ENCODE data around the gene SCTR. TPM values are rescaled to one million over a fixed set of nuclear protein-coding genes. Genes with fewer than 3 reads are reported as not detected.

SCTR gene
- total and polyA plus RNA-seq, 10 donors, result 0.39 to 0.54 (median 0.47) TPM; not detected in 6

GRCh38 chr2:119516121-119516520 lies 8.2 kb downstream of the SCTR start:
- intact Hi-C loops (cut with DNase I; ENCODE audit: low total_unique reads), result no loop called here
- no peaks in the 10 kb centered on the region for H3K4me1 ChIP-seq
- no peak overlapping the region for H3K27ac ChIP-seq
- 63 to 84% (median 68%) methylated on average over 2 of the region's 2 CpGs for WGBS, 5 donors
- peaks cover 0 to 49% (median 0%) of the 10 kb centered on the region in 7 donors for H3K27me3 ChIP-seq (replicated peaks in 1 of 7)
- DNase-seq, result no peak
- TF ChIP-seq POLR2AphosphoS5 (IDR thresholded peaks at IDR 0.05) (no peak), POLR2A (IDR thresholded peaks at IDR 0.05) (no peak)
- TF ChIP-seq, protein P1, sequence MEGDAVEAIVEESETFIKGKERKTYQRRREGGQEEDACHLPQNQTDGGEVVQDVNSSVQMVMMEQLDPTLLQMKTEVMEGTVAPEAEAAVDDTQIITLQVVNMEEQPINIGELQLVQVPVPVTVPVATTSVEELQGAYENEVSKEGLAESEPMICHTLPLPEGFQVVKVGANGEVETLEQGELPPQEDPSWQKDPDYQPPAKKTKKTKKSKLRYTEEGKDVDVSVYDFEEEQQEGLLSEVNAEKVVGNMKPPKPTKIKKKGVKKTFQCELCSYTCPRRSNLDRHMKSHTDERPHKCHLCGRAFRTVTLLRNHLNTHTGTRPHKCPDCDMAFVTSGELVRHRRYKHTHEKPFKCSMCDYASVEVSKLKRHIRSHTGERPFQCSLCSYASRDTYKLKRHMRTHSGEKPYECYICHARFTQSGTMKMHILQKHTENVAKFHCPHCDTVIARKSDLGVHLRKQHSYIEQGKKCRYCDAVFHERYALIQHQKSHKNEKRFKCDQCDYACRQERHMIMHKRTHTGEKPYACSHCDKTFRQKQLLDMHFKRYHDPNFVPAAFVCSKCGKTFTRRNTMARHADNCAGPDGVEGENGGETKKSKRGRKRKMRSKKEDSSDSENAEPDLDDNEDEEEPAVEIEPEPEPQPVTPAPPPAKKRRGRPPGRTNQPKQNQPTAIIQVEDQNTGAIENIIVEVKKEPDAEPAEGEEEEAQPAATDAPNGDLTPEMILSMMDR (IDR thresholded peaks at IDR 0.05 in 8 of 11, conservative IDR thresholded peaks at IDR 0.05 in 3 of 11), result no peak
- no peaks in the 10 kb centered on the region for H3K9me3 ChIP-seq
- H3K4me3 ChIP-seq, result no peak overlapping the region
- H3K36me3 ChIP-seq, result no peaks in the 10 kb centered on the region

GRCh38 chr2:119513832-119514231 lies 10.5 kb downstream of the SCTR start:
- intact Hi-C loops (cut with DNase I; ENCODE audit: low total_unique reads), result no loop called here
- Histone ChIP-seq H3K27ac (no peak overlapping the region), H3K27me3 (replicated peaks in 1 of 7) (peaks cover 0 to 53% (median 0%) of the 10 kb centered on the region in 7 donors), H3K36me3 (no peaks in the 10 kb centered on the region), H3K4me3 (no peak overlapping the region), H3K4me1 (no peaks in the 10 kb centered on the region), H3K9me3 (no peaks in the 10 kb centered on the region)
- WGBS, 5 donors, result 55 to 95% (median 63%) methylated on average over 1 of the region's 1 CpG
- TF ChIP-seq POLR2A (IDR thresholded peaks at IDR 0.05) (no peak), POLR2AphosphoS5 (IDR thresholded peaks at IDR 0.05) (no peak)
- TF ChIP-seq, protein P1 (IDR thresholded peaks at IDR 0.05 in 8 of 11, conservative IDR thresholded peaks at IDR 0.05 in 3 of 11), result no peak
- DNase-seq, result no peak

GRCh38 chr2:119512946-119513345 lies 11.3 kb downstream of the SCTR start:
- Histone ChIP-seq H3K27me3 (replicated peaks in 1 of 7) (peaks cover 0 to 53% (median 0%) of the 10 kb centered on the region in 7 donors), H3K36me3 (no peaks in the 10 kb centered on the region), H3K4me3 (no peak overlapping the region), H3K9me3 (no peaks in the 10 kb centered on the region), H3K4me1 (no peaks in the 10 kb centered on the region), H3K27ac (no peak overlapping the region)
- WGBS, 5 donors, result 78 to 100% (median 94%) methylated on average over 1 of the region's 1 CpG
- intact Hi-C loops (cut with DNase I; ENCODE audit: low total_unique reads), result no loop called here
- TF ChIP-seq POLR2AphosphoS5 (IDR thresholded peaks at IDR 0.05) (no peak), POLR2A (IDR thresholded peaks at IDR 0.05) (no peak)
- TF ChIP-seq, protein P1 (IDR thresholded peaks at IDR 0.05 in 8 of 11, conservative IDR thresholded peaks at IDR 0.05 in 3 of 11), result no peak
- DNase-seq, result no peak

DNA sequence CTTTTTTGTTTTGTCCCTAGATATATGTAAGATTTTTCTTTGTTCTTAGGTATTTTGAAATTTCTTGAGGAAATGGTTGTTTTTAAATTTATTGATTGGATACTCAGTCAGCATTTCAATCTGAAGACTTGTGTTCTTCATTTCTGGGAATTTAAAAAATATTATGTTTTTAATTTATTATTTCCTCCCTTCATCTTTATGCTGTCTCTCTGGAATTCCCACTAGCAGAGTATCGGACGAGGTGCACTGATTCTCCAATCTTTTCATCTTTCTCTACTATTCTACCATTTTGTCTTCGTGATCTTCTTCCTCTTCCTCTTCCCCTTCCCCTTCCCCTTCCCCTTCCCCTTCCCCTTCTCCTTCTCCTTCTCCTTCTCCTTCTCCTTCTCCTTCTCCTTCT lies 12.3 kb downstream of the SCTR start:
- intact Hi-C loops (cut with DNase I; ENCODE audit: low total_unique reads), result no loop called here
- TF ChIP-seq, protein P1 (IDR thresholded peaks at IDR 0.05 in 8 of 11, conservative IDR thresholded peaks at IDR 0.05 in 3 of 11), result no peak
- TF ChIP-seq POLR2A (IDR thresholded peaks at IDR 0.05), result no peak
- no peak for TF ChIP-seq POLR2AphosphoS5 (IDR thresholded peaks at IDR 0.05)
- Histone ChIP-seq H3K4me1 (no peaks in the 10 kb centered on the region), H3K4me3 (no peak overlapping the region), H3K27ac (no peak overlapping the region), H3K9me3 (no peaks in the 10 kb centered on the region), H3K27me3 (replicated peaks in 1 of 7) (peaks cover 0 to 44% (median 0%) of the 10 kb centered on the region in 7 donors), H3K36me3 (no peaks in the 10 kb centered on the region)
- DNase-seq, result no peak
- WGBS, 5 donors, result 71 to 90% (median 80%) methylated on average over 3 of the region's 3 CpGs
